HG03460 (cell line): ENCODE results near the gene EPC2.
"Not testable (repeated sequence)": the region's sequence is repeated elsewhere in the genome, so short reads cannot be mapped to it uniquely, and the experiment has no call there.

ENCODE experiments used
- ATAC-seq: cut with Tn5 transposase; IDR thresholded peaks from one replicate; pipeline ENCODE4 v1.9.1; 2021; ENCODE audit not compliant: unreplicated experiment

The EPC2 gene

DNA sequence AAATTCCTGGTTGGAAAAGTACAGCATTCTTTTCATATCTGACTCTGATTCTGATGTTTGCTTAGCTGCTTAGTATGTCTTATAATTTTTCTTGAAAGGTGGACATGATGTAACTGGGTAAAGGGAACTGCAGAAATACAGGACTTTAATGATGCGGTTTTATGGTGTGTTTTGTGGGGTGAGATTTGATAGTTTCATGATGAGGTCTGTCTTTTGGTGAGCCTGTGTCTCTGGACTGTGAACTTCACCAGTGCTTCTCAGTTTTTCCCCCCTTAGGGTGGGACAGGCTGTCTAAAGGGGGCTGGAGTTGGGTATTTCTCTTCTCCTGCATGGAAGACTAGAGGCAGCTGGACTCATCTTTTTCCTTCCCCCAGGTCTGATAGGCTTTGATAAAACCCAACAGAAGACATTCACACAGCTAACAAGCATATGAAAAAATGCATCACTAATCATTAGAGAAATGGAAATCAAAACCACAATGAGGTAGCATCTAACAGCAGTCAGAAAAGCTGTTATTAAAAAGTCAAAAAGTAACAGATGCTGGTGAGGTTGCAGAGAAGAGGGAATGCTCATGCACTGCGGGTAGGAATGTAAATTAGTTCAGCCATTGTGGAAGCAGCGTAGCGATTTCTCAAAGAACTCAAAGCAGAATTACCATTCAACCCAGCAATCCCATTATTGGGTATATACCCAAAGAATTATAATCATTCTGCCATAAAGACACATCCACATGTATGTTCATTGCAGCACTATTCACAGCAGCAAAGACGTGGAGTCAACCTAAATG is 77.6 kb downstream of the EPC2 start:
- ATAC-seq, result no peak

DNA sequence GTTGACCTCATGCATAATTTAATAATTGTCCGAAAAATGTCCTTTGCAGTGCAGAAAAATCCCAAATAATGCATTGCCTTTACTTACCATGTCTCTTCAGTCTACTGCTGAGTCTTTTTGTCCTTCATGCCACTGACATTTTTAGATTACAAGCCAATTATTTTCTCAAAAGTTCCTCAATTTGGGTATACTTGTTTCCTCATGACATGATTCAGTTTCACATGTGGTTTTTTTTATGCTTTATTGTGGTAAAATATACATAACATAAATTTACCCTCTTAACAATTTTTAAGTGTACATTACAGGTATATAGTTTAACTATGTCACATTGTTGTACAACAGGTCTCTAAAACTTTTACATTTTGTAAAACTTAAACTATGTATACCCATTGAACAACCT is 81.0 kb downstream of the EPC2 start:
- ATAC-seq, result no peak

DNA sequence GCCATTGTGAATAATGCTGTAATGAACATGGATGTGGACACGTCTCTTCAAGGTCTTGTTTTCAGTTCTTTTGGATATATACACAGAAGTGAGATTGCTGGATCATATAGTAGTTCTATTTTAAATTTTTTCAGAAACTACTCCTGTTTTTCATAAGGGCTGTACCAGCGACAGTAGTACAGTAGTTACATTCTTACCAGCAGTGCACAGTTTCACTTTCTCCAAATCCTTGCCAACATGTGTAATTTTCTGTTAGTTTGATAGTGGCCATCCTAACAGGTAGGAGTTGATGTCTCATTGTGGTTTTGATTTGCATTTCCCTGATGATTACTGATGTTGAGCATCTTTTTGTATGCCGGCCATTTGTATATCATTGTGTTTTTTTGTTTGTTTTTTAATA is 81.7 kb downstream of the EPC2 start:
- ATAC-seq, result peak; percentile 62

DNA sequence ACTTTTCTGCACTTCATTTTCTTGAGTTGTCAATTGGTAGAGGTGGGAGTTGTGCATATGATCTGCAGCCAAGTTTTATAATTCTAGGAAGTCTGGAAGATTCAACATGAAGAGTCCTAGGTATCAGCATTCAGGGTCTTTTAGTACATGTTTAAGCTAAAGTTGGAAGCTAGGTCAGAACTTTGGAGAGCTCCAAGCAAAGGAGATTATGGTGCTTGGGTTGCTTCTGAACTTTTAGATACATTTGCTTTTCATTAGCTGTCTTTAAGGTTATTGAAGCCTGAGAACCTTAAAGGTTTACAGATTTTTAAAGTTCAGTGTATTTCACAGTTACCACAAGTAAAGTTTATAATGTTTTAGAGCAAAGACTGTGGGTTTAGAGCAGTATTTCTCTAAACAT is 85.5 kb downstream of the EPC2 start:
- no peak for ATAC-seq

DNA sequence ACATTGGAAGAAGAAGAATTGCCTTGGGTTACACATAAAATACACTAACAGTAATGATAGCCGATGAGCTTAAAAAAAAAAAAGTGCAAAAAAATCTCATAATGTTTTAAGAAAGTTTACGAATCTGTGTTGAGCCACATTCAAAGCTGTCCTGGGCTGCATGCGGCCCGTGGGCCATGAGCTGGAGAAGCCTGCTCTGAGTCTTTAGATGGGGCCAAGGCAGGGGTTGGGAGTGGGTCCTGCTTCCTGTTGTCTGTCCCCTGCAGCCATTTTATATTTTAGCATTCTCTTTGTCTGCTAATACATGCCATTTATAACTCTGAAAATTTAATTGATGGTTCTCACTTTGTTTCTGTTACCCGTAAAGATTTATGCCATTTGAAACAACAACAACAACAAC is 93.2 kb downstream of the EPC2 start:
- no peak for ATAC-seq

DNA sequence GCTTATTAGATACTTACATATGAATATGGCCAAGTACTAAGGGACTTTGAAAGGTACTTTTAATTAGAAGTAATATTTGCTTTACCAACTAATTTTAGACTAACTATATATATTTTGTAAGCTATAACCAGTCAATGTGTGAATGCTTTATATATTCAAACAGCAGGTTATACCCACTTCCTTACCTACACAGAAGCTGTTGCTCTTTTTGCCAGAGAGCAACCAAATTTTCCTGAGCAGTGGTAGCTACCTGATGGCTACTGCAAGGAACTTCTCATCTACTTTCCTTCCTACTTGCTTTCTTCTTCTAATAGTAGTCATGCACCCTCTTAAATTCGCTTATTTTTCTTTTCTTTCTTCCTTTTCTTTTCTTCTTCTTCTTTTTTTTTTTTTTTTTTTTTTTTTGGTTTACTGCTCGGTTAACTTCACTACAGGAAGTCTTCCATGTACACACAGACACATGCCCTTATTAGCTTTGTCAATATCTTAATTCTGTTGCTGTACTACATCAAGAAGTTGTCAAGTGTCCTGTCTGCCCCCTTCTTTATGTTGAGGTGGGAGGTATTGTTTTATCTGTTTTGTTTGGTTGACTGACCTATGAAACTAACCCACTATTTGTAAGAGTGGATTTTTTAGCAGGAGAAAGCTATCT is 95.0 kb downstream of the EPC2 start:
- no peak for ATAC-seq

DNA sequence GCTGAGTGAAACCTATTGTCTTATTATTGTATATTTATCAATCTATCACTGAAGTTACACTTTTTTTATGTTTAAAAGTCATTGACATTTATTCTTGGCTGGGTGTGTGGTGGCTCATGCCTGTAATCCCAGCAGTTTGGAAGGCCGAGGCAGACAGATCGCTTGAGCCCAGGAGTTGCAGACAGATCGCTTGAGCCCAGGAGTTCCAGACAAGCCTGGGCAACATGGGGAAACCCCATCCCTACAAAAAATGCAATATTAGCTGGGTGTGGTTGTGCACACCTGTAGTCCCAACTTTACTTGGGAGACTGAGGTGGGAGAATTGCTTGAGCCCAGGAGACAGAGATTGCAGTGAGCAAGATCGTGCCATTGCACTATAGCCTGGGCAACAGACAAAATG is 97.8 kb downstream of the EPC2 start:
- no peak for ATAC-seq

DNA sequence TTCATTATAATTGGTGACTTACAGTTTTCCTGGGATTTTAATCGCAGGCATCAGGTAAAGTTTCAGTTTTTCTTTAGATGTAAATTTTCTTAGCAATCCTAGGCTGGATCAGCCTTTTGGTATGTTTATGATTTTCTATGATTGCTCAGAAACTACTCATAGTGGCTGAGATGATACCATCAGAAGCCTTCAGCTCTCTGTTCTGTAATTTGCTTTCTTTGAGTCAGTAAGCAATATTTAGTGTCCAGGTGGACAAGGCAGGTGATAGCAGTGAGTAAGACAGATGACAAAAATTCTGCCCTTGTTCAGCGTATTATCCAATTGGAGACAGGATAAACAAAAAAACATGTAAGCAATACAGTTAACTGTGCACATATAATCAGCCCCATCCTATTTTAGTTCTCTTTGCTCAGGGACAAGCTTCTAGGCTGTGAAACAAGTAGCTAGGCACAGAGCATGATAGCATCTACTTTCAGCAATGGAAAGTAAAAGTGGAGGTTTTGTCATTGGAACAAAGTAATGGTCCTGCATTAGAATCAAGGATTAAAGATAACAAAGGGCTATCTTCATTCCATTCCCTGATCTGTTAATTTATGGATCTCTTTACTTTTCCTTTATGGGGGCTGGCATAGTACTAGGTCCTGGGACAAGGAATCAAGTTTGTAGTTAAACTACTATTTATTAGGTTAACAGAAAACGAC is 100.8 kb downstream of the EPC2 start:
- ATAC-seq, result no peak

DNA sequence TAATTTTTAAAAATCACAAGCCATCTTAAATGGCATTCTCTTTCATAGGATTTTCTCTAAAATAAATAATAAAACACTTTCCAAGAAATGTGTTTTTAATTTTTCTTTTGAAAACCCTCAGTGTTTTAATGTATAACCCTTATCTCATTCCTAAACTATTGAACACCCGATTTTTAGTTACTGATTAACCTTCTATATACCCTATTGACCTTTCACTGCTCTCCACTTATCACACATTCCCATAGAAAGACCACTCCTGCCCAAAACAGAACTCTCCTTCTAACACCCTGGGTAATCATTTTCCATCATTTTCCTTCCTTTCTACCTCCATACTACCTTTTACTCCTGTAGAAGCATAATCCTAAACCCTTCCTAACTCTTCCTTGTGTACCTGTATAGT is 102.4 kb downstream of the EPC2 start:
- no peak for ATAC-seq

DNA sequence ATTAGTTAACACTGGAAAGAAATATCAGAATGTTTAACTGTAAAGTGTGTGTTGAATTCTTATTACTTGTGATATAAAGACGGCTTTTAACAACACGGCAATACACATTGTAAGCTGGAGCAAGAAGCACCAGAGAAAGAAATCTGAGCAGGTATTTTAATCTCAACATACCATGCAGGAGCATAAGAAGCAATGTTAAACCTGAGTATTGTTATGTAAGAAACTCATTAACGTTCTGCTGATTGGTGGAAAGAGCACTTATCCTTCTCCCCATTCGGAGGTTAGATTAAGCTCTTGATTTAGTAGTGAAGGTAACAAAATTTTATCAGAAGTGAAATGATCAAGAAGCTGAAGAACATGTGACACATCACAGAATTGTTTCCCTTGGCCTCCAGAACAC is 107.4 kb downstream of the EPC2 start:
- ATAC-seq, result no peak

DNA sequence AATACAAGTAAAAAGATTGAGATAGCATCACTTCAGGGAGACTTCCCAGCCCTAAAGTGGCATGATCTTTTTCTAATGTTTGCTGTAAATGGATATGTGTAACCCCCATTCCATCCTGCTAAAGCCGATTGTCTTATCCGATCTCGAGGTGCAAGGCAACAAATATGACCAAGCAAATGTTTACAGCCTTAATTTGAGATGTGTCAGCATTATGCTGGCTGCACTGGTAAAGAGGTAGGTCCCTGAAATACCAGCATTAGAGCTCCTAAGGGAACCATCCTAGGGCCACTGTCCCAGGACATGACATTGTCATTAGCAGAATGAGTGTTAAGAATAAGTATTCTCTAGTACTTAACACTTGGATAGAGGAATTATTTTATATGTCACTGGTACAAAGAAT is 108.4 kb downstream of the EPC2 start:
- no peak for ATAC-seq

DNA sequence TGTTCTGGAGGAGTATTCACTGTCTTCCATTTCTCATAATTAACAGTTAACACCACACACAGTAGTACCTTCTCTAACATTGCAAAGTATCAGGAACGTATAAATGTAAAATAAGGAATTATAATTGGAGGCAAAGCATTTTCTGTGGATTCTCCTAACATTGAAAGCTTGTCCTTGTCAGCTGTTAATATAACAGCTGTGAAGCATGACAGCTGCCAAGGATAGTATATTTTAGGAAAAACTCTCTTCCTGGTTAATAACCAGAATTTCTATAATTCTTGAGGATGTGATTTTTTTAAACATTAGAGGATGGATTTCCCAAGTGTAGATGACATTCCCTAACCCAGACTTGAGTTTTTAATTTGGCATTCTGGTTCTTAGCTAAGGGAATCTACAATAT is 110.3 kb downstream of the EPC2 start:
- no peak for ATAC-seq

DNA sequence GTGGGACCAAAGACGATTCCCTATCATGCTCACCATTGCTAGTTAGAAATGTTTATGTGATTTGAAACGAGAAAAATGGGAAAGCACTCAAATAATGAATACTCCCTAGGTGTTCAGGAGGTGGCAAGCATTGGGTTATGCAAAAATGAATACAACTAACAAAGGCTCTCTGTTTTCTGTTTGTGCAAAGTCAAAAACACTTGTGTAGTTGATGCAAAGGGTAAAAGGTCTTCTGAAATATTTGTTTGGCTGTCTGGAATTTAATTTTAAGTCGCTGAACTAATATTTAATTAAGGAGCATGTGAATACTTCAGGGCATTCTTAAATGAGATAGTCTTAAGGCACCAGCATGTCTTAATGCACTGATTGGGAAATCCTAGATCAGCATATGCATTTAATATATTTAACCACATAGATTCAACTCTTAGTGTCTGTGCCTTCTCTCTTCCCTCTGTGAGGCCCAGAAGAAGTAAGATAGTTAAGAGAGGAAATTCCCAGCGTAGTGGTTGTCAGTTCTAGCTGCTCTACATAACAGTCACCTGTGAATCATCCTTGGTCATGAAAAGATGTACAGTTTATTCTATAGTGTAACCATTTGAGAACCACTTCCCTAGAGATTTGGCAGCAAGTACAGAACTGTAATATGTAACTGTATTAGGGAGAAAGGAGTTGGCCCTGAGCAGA is 111.9 kb downstream of the EPC2 start:
- ATAC-seq, result no peak

DNA sequence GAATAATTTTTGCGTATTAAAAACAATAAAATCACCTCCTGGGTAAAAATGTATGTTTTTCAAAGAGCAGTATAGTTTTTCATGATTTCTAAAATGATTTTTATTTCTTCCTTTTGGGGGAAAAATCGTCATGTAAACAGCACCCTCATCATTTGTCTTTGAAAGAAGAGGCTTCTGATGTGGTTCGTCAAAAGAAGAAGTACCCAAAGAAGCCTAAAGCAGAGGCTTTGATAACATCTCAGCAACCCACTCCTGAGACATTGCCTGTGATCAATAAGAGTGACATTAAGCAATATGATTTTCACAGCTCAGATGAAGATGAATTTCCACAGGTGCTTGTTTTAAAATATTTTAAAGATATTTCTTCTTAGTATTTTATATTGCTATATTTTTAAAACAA is 120.3 kb downstream of the EPC2 start:
- no peak for ATAC-seq

DNA sequence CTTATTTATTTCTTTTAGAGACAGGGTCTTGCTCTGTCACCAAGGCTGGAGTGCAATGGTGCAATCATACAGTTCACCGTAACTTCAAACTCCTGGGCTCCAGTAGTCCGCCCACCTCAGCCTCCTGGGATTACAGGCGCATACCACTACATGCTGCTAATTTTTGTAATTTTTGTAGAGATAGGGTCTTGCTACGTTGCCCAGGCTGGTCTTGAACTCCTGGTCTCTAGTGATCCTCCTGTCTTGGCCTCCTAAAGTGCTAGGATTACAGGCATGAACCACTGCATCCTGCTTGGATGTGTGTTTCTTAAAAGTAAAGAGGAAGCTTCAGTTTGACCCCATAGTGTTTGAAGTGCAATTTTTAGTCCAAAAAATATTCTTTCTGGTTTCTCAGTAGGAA is 125.5 kb downstream of the EPC2 start:
- ATAC-seq, result no peak

DNA sequence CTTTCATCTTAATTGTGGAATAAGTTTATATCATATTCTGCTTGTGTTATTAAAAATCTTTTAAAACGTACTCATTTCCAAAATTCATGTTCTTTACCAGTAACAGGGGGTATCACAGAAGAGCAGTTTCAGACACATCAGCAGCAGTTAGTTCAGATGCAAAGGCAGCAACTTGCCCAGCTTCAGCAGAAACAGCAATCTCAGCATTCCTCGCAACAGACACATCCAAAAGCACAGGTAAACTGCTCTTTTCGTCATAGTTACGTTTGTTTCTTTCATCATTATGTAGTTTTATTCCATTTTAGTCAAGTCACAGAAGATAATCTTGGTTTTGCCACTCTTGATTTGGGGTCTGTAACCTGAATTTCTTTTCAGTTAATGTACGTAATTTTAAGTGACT is 137.0 kb downstream of the EPC2 start:
- ATAC-seq, result no peak

DNA sequence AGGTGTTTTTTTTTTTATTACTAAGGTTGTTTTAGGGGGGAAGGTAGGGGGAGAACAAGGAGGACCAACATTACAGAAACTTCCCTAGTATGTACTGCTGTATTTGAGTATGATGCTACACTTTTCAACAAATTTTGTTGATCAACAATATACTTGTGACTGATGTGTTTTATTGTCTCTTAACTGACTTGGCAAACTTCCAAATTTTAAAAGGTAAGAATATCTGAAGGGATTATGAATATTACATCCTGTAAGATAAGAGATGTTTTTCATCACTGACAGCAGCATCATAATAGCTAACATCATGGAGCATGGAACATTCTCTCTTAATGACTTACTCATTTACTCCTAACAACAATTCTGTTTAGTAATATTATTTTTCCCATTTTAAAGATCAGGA is 144.5 kb downstream of the EPC2 start:
- ATAC-seq, result no peak

DNA sequence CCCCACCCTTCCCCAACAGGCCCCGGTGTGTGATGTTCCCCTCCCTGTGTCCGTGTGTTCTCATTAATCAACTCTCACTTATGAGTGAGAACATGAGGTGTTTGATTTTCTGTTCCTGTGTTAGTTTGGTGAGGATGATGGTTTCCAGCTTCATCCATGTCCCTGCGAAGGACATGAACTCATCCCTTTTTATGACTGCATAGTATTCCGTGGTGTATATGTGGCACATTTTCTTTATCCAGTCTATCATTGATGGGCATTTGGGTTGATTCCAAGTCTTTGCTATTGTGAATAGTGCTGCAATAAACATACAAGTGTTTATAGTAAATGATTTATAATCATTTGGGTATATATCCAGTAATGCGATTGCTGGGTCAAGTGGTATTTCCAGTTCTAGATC is 145.6 kb downstream of the EPC2 start:
- ATAC-seq, result not testable (repeated sequence)

DNA sequence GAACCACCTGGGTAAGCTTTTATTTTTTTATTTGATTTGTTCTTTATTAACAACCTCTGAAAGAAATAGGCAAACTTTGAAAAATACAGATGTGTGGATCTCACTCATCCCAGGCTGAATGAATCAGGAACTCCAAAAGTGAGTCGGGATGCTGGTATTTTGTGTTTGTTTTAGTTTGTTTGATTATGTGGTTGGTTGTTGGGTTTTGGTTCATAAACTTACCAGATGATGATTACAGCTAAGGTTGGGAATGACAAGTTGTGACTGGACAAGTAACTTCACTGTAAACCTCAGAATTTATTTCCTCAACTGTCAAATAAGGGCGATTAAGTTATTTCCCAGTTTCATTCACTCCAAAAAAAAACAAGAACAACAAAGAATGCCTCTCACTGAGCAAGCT is 150.0 kb downstream of the EPC2 start:
- no peak for ATAC-seq

DNA sequence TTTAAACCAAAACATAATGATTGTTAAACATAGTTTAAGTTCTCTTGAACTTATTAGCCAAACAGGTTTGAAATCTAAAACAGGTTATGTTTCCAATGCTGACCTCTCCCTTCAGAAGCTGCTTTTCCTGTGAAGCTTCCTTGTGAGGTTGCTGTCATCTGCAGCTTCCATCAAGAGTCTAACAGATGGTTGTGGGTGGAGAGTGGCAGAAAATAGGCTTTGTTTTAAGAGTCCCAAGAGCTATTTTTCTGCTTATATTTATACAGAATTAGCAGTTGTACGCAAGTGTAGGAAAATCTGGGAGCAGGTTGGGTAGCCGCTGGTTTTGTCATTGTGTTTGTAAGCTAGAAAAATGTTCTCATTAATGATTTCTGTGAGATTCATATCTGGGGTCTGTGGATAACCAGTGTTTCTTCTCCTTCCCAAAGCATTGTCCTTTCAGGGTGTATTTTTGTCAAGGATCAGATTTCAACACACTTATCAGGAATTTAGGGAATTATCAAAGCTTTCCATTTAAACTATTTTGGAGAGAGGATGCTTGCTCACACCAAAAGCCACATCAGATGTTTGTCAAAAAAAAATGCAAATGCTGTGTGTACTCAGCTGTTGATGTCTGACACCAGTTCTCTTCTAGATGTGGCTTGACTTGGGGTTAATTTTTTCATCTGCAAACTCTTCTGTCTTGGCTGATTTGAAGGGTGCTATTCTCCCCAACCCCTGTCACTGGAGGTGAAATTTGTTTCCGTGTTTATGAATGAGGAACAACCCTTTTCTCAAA is 152.4 kb downstream of the EPC2 start:
- ATAC-seq, result no peak
